A172 (cell line): ENCODE results near the gene PODNL1. TPM values are rescaled to one million over a fixed set of nuclear protein-coding genes. Genes with fewer than 3 reads are reported as not detected.
A peak's percentile ranks its signal among the peaks of the same experiment; 100 is the strongest.

Experiments
- DNase-seq: peaks from one replicate; pipeline ENCODE4 v3.0.0-alpha.2; 2015; ENCODE audit warnings: low spot score
- total RNA-seq: library from RNA; depleted of rRNA; stranded (reverse); fragments of >200 nt; shearing (Covaris generic); gene quantifications from 2 replicates; pipeline ENCODE4 v1.2.3, GENCODE V29; 2014; rRNA removed

PODNL1 gene
- total RNA-seq, 1 experiment from 2014 or later, result 2.7 TPM

DNA sequence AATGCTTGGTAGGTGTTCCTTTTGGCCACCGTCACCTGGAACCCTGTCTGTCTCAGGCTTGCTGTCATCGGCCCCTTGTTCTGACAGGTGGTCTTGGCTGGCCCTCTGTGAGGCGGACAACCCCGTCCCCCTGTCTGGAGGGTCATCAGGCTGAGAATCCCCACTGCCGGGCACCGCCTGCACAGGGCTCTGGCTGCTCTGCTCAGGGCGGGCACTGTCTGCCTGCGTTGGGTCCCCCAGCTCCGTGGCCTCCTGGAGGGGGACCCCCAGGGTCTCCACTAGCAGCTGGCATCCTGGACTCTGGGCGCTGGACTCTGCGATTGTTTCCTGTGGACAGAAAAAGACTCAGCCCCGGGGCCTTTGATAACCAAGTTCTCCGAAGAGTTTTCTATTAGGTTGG is 48.1 kb downstream of the PODNL1 start:
- DNase-seq, result no peak

- DNase-seq, result no peak
Measured at GRCh38 chr19:13888281-13888680, 49.9 kb downstream of the PODNL1 start.

DNA sequence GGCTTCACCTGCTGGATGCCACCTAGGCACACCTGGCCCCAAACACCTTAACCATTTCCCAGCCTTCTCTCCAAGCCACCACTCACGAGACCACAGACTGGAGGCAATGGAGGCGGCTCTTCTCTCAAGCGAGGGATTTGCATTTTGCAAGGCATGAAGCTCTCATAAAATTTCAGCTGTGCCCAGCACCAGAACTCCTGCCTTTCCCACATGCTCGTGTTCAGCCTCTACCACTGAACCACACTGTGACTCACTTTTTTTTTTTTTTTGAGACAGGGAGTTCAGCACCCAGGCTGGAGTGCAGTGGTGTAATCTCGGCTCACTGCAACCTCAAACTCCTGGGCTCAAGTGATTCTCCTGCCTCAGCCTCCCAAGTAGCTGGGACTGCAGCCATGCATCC is 50.7 kb downstream of the PODNL1 start:
- DNase-seq, result no peak

GRCh38 chr19:13887018-13887436 is 51.2 kb downstream of the PODNL1 start:
- DNase-seq, result no peak

- DNase-seq, result no peak
Measured at GRCh38 chr19:13885826-13886365, 52.3 kb downstream of the PODNL1 start.

- no peak for DNase-seq
Measured at GRCh38 chr19:13884726-13885591, 53.3 kb downstream of the PODNL1 start.

DNA sequence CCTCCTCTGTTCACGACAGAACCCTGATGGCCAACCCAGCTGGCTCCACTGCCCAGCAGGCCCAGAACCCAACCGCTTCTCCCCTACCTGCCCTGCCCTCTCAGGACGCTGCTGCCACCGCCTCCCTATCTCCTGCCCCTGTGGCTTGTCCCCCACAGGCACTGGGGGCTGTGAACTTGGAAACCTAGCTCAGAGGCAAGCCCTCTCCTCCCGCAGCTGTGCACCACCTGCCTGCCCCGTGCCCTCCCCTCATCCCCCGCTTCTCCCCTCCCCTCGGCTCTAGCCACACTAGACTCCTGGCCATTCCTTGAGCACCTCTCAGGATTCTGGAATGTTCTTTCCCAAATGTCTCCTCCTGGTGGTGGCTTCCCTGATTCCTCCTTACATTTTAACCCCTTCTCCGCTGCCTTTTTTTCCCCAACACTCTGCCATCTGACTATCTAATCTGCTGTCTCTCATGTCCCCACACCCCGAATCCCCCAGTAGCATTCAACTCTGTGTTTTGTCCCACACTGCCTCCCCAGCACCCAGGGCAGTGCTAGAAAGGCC is 54.6 kb downstream of the PODNL1 start:
- no peak for DNase-seq

- DNase-seq, result no peak
Measured at GRCh38 chr19:13882836-13883235, 55.4 kb downstream of the PODNL1 start.

DNA sequence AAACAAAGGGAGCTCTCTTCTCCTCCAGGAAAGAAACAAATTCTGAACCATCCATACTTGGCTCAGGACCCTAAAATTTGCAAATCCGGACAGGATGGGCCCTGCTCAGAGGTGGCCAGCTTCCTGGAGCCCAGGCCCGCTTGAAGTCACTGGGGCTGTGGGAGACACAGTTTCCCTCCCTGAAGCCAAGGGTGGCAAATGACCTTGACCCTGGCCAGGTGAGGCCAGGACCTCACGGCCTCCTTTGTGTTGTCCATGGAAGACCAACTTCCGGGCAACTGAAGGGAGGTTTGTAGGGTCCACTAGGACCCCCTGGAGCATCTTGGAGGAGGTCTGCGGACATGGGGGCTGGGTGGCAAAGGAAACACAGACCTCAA is 55.8 kb downstream of the PODNL1 start:
- DNase-seq, result no peak

DNA sequence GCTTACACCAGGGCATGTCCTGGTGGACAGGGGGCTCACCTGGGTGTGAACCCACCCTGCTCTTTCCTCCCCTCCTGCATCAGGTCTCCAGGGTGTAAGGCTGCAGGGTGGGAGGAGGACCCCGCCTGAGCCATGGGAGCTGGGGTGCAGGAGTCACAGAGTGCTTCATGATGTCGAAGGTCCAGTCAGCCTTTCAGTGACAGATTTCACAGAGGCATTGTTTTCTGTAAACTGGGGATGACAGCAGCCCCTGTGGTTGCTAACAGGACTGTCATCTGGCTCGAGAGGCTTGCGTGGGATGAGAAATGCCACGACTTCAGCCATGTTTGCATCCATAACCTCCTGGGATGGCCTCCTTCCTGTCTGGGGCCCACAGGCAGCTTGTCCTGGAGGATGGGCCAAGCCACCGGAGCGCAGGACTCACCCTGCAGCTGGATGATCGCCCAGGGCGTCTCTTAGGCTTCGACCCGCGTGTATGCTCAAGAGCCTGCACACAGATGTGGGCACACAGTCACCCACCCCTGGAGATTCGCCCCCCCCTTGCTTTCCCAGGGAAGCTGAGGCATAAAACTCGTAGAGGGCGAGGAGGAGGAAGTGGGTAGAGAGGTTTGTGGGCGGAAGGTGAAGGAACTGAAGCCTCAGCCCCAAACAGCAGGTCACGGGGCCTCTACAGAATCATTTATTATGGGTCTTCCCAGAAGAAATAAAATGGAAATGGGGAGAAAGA is 56.4 kb downstream of the PODNL1 start:
- DNase-seq, result no peak

- DNase-seq, result peak; percentile 42
Measured at GRCh38 chr19:13881251-13881691, 56.9 kb downstream of the PODNL1 start.

Other genes with a start within 250 kb of the PODNL1 start
- gene MRI1, start 173.9 kb downstream of the PODNL1 start, total RNA-seq, result 19.2 and 26.9 TPM in 2 replicates
- gene C19orf53, start 164.0 kb downstream of the PODNL1 start, total RNA-seq, result 222 and 261 TPM in 2 replicates
- gene ZSWIM4, start 143.0 kb downstream of the PODNL1 start, total RNA-seq, result 4.5 and 6.8 TPM in 2 replicates
- gene NANOS3, start 61.3 kb downstream of the PODNL1 start, total RNA-seq, result not detected in 2 replicates
- gene BRME1, start 32.3 kb downstream of the PODNL1 start, total RNA-seq, result 0.48 and 3.0 TPM in 2 replicates
- 29.7 and 30.8 TPM in 2 replicates for gene CC2D1A, start 32.2 kb downstream of the PODNL1 start, total RNA-seq
- 41.3 and 41.6 TPM in 2 replicates for gene DCAF15, start 14.1 kb upstream of the PODNL1 start, total RNA-seq
- 1.7 and 2.2 TPM in 2 replicates for gene RFX1, start 67.9 kb upstream of the PODNL1 start, total RNA-seq
- not detected in 2 replicates for gene RLN3, start 89.7 kb upstream of the PODNL1 start, total RNA-seq
- gene IL27RA, start 93.3 kb upstream of the PODNL1 start, total RNA-seq, result 11.9 and 14.0 TPM in 2 replicates
- gene PALM3, start 123.7 kb upstream of the PODNL1 start, total RNA-seq, result 3.0 and 6.2 TPM in 2 replicates
- 0.43 and 2.5 TPM in 2 replicates for gene MISP3, start 134.4 kb upstream of the PODNL1 start, total RNA-seq
- not detected in 2 replicates for gene C19orf67, start 147.4 kb upstream of the PODNL1 start, total RNA-seq
- gene SAMD1, start 152.3 kb upstream of the PODNL1 start, total RNA-seq, result 25.2 and 36.0 TPM in 2 replicates
- 43.1 and 72.6 TPM in 2 replicates for gene PRKACA, start 179.3 kb upstream of the PODNL1 start, total RNA-seq
- 54.9 and 78.9 TPM in 2 replicates for gene ASF1B, start 198.2 kb upstream of the PODNL1 start, total RNA-seq